Uterus (tissue), 4 donors: Measurements from ENCODE around the gene TXNL4A. TPM values are rescaled to one million over a fixed set of nuclear protein-coding genes. Genes with fewer than 3 reads are reported as not detected.

Source experiments
- DNase-seq, 2 donors: peaks; one replicate each; pipeline ENCODE4 v3.0.0-alpha.2; 2019 to 2020
- H3K27ac ChIP-seq, 2 donors: fragments of 200-600 bp; sonication (generic); 1 replicate in 1 of 2; 2 replicates in 1 of 2; pipeline ENCODE4 v1.5.1; 2016 to 2018
- H3K27me3 ChIP-seq, 2 donors: fragments of 200-600 bp; sonication (generic); one replicate each; pipeline ENCODE4 v1.5.1; 2018 to 2019; ENCODE audit warnings: control low read depth in 1 of 2
- H3K36me3 ChIP-seq, 2 donors: fragments of 200-600 bp; sonication (generic); one replicate each; pipeline ENCODE4 v1.5.1; 2019; ENCODE audit warnings: control low read depth in 1 of 2
- H3K4me1 ChIP-seq, 2 donors: fragments of 200-600 bp; sonication (generic); one replicate each; pipeline ENCODE4 v1.5.1; 2018 to 2019; ENCODE audit warnings: control low read depth in 1 of 2
- H3K4me3 ChIP-seq, 2 donors: fragments of 200-600 bp; sonication (generic); 1 replicate in 1 of 2; 2 replicates in 1 of 2; pipeline ENCODE4 v1.5.1; 2018 to 2019; ENCODE audit warnings: mild to moderate bottlenecking in 1 of 2
- H3K9me3 ChIP-seq, 2 donors: fragments of 200-600 bp; sonication (generic); one replicate each; pipeline ENCODE4 v1.5.1; 2019; ENCODE audit warnings: control low read depth in 1 of 2
- CTCF ChIP-seq, 4 experiments: fragments of 200-600 bp in 2 of 4; fragments of 450-650 bp in 2 of 4; sonication (generic) in 2 of 4; IDR thresholded peaks; one replicate each; pipeline ENCODE4 v1.5.1; 2016 to 2019; ENCODE audit warnings: antibody characterized with exemption in 4 of 4, mild to moderate bottlenecking in 2 of 4, moderate library complexity in 1 of 4
- POLR2A ChIP-seq, 2 donors: fragments of 450-650 bp; IDR thresholded peaks; one replicate each; pipeline ENCODE4 v1.6.1; 2016; ENCODE audit warnings: antibody characterized with exemption in 2 of 2, mild to moderate bottlenecking in 1 of 2, moderate library complexity in 1 of 2
- intact Hi-C: fragments of 100-400 bp; cut with DNase I; formaldehyde crosslinking; loops from one replicate; pipeline ENCODE4 v1.15.1; 2023; ENCODE audit warnings: low total_unique reads
- total RNA-seq, 4 donors: library from RNA; depleted of rRNA in 3 of 4; stranded (reverse); fragments of >200 nt in 3 of 4; gene quantifications; one replicate each; pipeline versions ENCODE4 v1.1.0 to v1.2.4, GENCODE V29; 2014 to 2023
- donor health status: DM: yes; HTN: yes; CAD: no.

The TXNL4A gene
- total RNA-seq, 4 donors from 2014 or later = 7.4 to 80.7 (median 34.4) TPM

- Histone ChIP-seq H3K27ac (no peak overlapping the region), H3K4me3 (no peak overlapping the region), H3K36me3 (no peaks in the 10 kb centered on the region), H3K27me3 (peaks cover 0 to 1% of the 10 kb centered on the region in 2 donors), H3K9me3 (no peaks in the 10 kb centered on the region), H3K4me1 (no peaks in the 10 kb centered on the region)
- no peak for TF ChIP-seq POLR2A (IDR thresholded peaks at IDR 0.05)
- no peak for TF ChIP-seq CTCF (IDR thresholded peaks at IDR 0.05)
- DNase-seq = no peak
- intact Hi-C loops = no loop called here
These were observed 32.1 kb downstream of the TXNL4A start for GRCh38 chr18:79956276-79956675.

GRCh38 chr18:79955302-79956075 is 32.9 kb downstream of the TXNL4A start:
- no peaks in the 10 kb centered on the region for H3K9me3 ChIP-seq

GRCh38 chr18:79954791-79955190 is 33.6 kb downstream of the TXNL4A start:
- H3K4me1 ChIP-seq = peaks cover 0 to 5% of the 10 kb centered on the region in 2 donors
- no peak for DNase-seq
- no peak overlapping the region for H3K27ac ChIP-seq
- no peak for TF ChIP-seq POLR2A (IDR thresholded peaks at IDR 0.05)
- TF ChIP-seq CTCF (IDR thresholded peaks at IDR 0.05) = no peak
- intact Hi-C loops = no loop called here
- no peaks in the 10 kb centered on the region for H3K9me3 ChIP-seq
- H3K27me3 ChIP-seq = no peaks in the 10 kb centered on the region
- no peak overlapping the region for H3K4me3 ChIP-seq
- no peaks in the 10 kb centered on the region for H3K36me3 ChIP-seq

More at GRCh38 chr18:79955302-79956075, 32.9 kb downstream of the TXNL4A start:
- H3K4me3 ChIP-seq = no peak overlapping the region
- no peaks in the 10 kb centered on the region for H3K27me3 ChIP-seq
- H3K36me3 ChIP-seq = no peaks in the 10 kb centered on the region
- no peak overlapping the region for H3K27ac ChIP-seq
- TF ChIP-seq POLR2A (IDR thresholded peaks at IDR 0.05) (no peak), CTCF (IDR thresholded peaks at IDR 0.05) (no peak)
- DNase-seq = no peak
- peaks cover 0 to under 1% of the 10 kb centered on the region in 2 donors for H3K4me1 ChIP-seq
- intact Hi-C loops = no loop called here

GRCh38 chr18:79953971-79954651 is 34.3 kb downstream of the TXNL4A start:
- TF ChIP-seq CTCF (IDR thresholded peaks at IDR 0.05) (no peak), POLR2A (IDR thresholded peaks at IDR 0.05) (no peak)
- no peak for DNase-seq
- H3K27ac ChIP-seq = no peak overlapping the region
- no peaks in the 10 kb centered on the region for H3K36me3 ChIP-seq
- H3K4me1 ChIP-seq = peaks cover 0 to 10% of the 10 kb centered on the region in 2 donors
- H3K4me3 ChIP-seq = no peak overlapping the region
- H3K27me3 ChIP-seq = no peaks in the 10 kb centered on the region
- intact Hi-C loops = no loop called here
- H3K9me3 ChIP-seq = no peaks in the 10 kb centered on the region

- intact Hi-C loops = no loop called here
- TF ChIP-seq CTCF (IDR thresholded peaks at IDR 0.05) (no peak), POLR2A (IDR thresholded peaks at IDR 0.05) (no peak)
- no peak overlapping the region for H3K27ac ChIP-seq
- peaks cover 0 to 10% of the 10 kb centered on the region in 2 donors for H3K4me1 ChIP-seq
- no peak overlapping the region for H3K4me3 ChIP-seq
- H3K9me3 ChIP-seq = no peaks in the 10 kb centered on the region
- no peaks in the 10 kb centered on the region for H3K36me3 ChIP-seq
- no peaks in the 10 kb centered on the region for H3K27me3 ChIP-seq
- no peak for DNase-seq
These were observed 35.3 kb downstream of the TXNL4A start for GRCh38 chr18:79952996-79953559.
